Gastroesophageal sphincter (tissue), 4 donors: Measurements from ENCODE around the gene ATM. TPM values are rescaled to one million over a fixed set of nuclear protein-coding genes. Genes with fewer than 3 reads are reported as not detected.
"Not testable (repeated sequence)": the region's sequence is repeated elsewhere in the genome, so short reads cannot be mapped to it uniquely, and the experiment has no call there.

Experiments
- ATAC-seq: fragments of 150-250 bp; one replicate; pipeline ENCODE4 v1.9.1; 2016; ENCODE audit warnings: mild to moderate bottlenecking, moderate library complexity
- H3K27ac ChIP-seq, 4 donors: fragments of 200-600 bp; sonication (generic) in 3 of 4; 1 replicate in 3 of 4; 2 replicates in 1 of 4; pipeline ENCODE4 v1.5.1; 2016 to 2019
- H3K27me3 ChIP-seq: fragments of 200-600 bp; sonication (generic); one replicate; pipeline ENCODE4 v1.5.1; 2019
- H3K36me3 ChIP-seq, 2 donors: fragments of 200-600 bp; sonication (generic); one replicate each; pipeline ENCODE4 v1.5.1; 2019; ENCODE audit warnings: control low read depth in 1 of 2
- H3K4me1 ChIP-seq, 3 donors: fragments of 200-600 bp; sonication (generic); 1 replicate in 2 of 3; 2 replicates in 1 of 3; pipeline ENCODE4 v1.5.1; 2016 to 2019; ENCODE audit warnings: control low read depth in 2 of 3
- H3K4me3 ChIP-seq, 2 donors: fragments of 200-600 bp; sonication (generic); one replicate each; pipeline ENCODE4 v1.5.1; 2019; ENCODE audit warnings: mild to moderate bottlenecking in 1 of 2, moderate library complexity in 1 of 2
- H3K9me3 ChIP-seq, 3 donors: fragments of 200-600 bp; sonication (generic); one replicate each; pipeline ENCODE4 v1.5.1; 2017 to 2019; ENCODE audit warnings: control low read depth in 2 of 3
- EP300 ChIP-seq: sonication (generic); formaldehyde crosslinking; IDR thresholded peaks from one replicate; pipeline ENCODE4 v1.6.1; 2017; ENCODE audit warnings: antibody characterized with exemption, mild to moderate bottlenecking
- POLR2A ChIP-seq, 2 donors: fragments of 450-650 bp; IDR thresholded peaks; one replicate each; pipeline ENCODE4 v1.6.1; 2017; ENCODE audit warnings: antibody characterized with exemption in 2 of 2, mild to moderate bottlenecking in 2 of 2, moderate library complexity in 1 of 2
- POLR2AphosphoS5 ChIP-seq: sonication (generic); formaldehyde crosslinking; IDR thresholded peaks from one replicate; pipeline ENCODE4 v1.6.1; 2017; ENCODE audit warnings: antibody characterized with exemption
- WGBS, 2 donors: methylation state at CpG; one replicate each; pipeline ENCODE4 v1.1.5; 2018; ENCODE audit warnings: low coverage in 1 of 2; 5-methylcytosine and 5-hydroxymethylcytosine counted together
- total RNA-seq, 4 donors: library from RNA; depleted of rRNA; stranded (reverse); fragments of >200 nt; gene quantifications; one replicate each; pipeline ENCODE4 v1.1.0, GENCODE V29; 2016
- TF ChIP-seq, protein P1 (sequence below), 4 experiments: fragments of 200-600 bp in 2 of 4; fragments of 450-650 bp in 2 of 4; sonication (generic) in 1 of 4; IDR thresholded peaks; one replicate each; pipeline ENCODE4 v1.5.1; 2017 to 2019; ENCODE audit warnings: antibody characterized with exemption in 4 of 4, mild to moderate bottlenecking in 2 of 4, moderate library complexity in 2 of 4

ATM gene
- total RNA-seq, 4 donors from 2014 or later = 36.3 to 88.6 (median 50.2) TPM

DNA sequence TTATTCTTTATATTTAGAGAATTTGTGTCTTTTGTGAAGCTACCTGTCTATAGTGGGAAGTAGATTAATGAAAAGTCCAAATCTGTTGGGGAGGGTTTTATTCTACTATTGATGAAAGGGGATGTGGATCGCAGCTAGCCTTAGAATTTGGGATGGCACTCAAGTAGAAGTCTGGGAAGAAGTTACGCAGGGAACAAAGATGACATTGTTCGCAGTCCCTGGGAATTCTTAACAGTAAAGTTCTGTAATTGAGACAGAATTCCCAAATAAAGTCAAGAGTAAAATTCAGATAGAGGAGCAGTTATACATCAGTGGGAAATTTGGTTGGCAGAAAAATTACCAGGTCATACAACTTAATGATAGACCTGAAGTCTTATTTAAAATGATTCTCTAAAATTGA, 64.1 kb downstream of the ATM start:
- TF ChIP-seq EP300 (no peak), POLR2AphosphoS5 (no peak), POLR2A (IDR thresholded peaks at IDR 0.05) (no peak)
- TF ChIP-seq, protein P1, sequence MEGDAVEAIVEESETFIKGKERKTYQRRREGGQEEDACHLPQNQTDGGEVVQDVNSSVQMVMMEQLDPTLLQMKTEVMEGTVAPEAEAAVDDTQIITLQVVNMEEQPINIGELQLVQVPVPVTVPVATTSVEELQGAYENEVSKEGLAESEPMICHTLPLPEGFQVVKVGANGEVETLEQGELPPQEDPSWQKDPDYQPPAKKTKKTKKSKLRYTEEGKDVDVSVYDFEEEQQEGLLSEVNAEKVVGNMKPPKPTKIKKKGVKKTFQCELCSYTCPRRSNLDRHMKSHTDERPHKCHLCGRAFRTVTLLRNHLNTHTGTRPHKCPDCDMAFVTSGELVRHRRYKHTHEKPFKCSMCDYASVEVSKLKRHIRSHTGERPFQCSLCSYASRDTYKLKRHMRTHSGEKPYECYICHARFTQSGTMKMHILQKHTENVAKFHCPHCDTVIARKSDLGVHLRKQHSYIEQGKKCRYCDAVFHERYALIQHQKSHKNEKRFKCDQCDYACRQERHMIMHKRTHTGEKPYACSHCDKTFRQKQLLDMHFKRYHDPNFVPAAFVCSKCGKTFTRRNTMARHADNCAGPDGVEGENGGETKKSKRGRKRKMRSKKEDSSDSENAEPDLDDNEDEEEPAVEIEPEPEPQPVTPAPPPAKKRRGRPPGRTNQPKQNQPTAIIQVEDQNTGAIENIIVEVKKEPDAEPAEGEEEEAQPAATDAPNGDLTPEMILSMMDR (IDR thresholded peaks at IDR 0.05) = no peak
- no peak for ATAC-seq
- H3K4me3 ChIP-seq = no peak overlapping the region
- WGBS, 2 donors = 93 to 94% methylated on average over 2 of the region's 3 CpGs
- no peaks in the 10 kb centered on the region for H3K27me3 ChIP-seq
- no peaks in the 10 kb centered on the region for H3K4me1 ChIP-seq
- no peak overlapping the region for H3K27ac ChIP-seq
- peaks cover 7 to 92% of the 10 kb centered on the region in 2 donors for H3K36me3 ChIP-seq
- H3K9me3 ChIP-seq = no peaks in the 10 kb centered on the region

DNA sequence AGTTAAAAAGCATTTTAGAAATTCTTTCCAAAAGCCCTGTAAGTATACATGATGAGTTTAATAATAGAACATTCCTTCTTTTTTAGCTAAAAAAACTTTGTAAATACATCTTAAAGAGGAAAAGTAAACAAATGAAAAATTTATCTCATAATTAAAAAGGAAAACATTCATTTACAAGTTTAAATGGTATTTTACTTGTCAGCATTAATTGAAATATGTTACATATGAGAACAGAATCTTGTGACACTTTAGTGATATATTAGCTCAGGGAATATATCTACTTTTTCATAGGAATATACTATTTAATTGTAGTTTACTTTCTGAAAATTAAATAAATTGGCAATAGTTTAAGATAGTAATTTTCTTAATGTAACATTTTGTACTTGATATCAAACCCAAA, 66.2 kb downstream of the ATM start:
- ATAC-seq, H3K4me1 ChIP-seq, H3K9me3 ChIP-seq, H3K4me3 ChIP-seq, H3K27ac ChIP-seq, H3K27me3 ChIP-seq: not testable (repeated sequence)
- H3K36me3 ChIP-seq = peaks cover 4 to 87% of the 10 kb centered on the region in 2 donors

DNA sequence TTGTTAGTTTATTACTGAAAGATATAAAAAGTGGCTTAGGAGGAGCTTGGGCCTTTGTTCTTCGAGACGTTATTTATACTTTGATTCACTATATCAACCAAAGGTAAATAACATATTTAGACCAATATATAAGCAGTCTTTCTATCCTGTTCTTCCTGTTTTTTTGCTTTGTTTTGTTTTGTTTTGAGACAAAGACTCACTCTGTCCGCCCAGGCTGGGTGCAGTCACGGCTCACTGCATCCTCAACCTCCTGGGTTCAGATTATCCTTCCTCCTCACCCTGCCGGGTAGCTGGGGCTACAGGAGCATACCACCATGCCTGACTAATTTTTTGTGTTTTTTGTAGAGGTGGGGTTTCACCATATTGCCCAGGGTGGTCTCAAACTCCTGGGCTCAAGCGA, 66.8 kb downstream of the ATM start:
- no peaks in the 10 kb centered on the region for H3K4me1 ChIP-seq
- peaks cover 4 to 86% of the 10 kb centered on the region in 2 donors for H3K36me3 ChIP-seq
- no peak overlapping the region for H3K4me3 ChIP-seq
- no peak for ATAC-seq
- H3K27me3 ChIP-seq = no peaks in the 10 kb centered on the region
- TF ChIP-seq, protein P1 (IDR thresholded peaks at IDR 0.05) = no peak
- TF ChIP-seq POLR2A (IDR thresholded peaks at IDR 0.05) = no peak
- no peak for TF ChIP-seq EP300
- TF ChIP-seq POLR2AphosphoS5 = no peak
- no peak overlapping the region for H3K27ac ChIP-seq
- 87 to 90% methylated on average over 5 to 6 of the region's 6 CpGs for WGBS, 2 donors
- no peaks in the 10 kb centered on the region for H3K9me3 ChIP-seq

DNA sequence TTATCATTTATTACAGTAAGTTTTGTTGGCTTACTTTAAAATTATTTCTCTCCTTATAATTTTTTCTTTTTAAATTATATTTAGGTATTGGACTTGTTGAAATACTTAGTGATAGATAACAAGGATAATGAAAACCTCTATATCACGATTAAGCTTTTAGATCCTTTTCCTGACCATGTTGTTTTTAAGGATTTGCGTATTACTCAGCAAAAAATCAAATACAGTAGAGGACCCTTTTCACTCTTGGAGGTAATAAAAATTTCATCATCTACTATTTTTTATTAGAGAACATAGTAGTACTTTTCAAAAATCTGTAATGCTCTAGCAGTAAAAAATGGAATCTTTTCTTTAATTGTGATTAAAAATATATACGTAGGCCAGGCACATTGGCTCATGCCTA, 70.4 kb downstream of the ATM start:
- Histone ChIP-seq H3K4me3 (no peak overlapping the region), H3K27me3 (no peaks in the 10 kb centered on the region), H3K36me3 (peaks cover 4 to 86% of the 10 kb centered on the region in 2 donors), H3K9me3 (no peaks in the 10 kb centered on the region), H3K27ac (no peak overlapping the region), H3K4me1 (no peaks in the 10 kb centered on the region)
- 93 to 100% methylated on average over 3 of the region's 3 CpGs for WGBS, 2 donors
- ATAC-seq = no peak
- no peak for TF ChIP-seq EP300
- TF ChIP-seq POLR2AphosphoS5 = no peak
- no peak for TF ChIP-seq POLR2A (IDR thresholded peaks at IDR 0.05)
- TF ChIP-seq, protein P1 (IDR thresholded peaks at IDR 0.05) = no peak

DNA sequence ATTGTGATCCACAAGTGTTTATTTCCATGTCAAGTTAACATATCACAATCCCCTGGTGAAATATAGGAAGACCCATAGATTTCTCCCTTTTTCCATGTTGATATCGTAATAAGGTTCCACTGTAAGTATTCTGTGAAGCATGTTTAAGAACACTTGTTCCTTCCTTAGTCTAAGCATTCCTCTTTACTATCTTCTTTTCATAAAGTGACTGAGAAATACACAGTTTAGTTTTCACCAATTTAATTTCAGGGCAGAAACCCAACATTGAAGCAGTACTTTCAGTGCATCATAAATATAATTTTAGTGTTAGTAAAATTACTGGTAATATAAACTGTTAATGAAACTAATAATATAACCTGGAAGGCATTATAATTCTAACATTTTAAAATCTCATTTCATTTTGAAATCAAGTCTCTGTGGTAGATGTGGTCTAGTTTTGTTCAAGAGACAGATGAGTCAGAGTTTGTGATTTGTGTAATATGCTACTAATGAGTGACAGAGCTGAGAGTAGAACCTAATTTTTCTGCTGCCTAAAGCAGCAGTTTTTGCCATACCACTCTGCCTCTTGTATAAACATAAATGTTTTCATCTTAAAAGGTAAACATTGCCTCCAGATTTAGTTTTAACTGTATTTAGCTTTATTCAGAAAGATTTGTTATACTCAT, 79.4 kb downstream of the ATM start:
- no peaks in the 10 kb centered on the region for H3K4me1 ChIP-seq
- WGBS, 2 donors = 100% methylated on average over 1 of the region's 1 CpG
- no peak for TF ChIP-seq EP300
- no peak for TF ChIP-seq POLR2AphosphoS5
- TF ChIP-seq, protein P1 (IDR thresholded peaks at IDR 0.05) = no peak
- no peak for TF ChIP-seq POLR2A (IDR thresholded peaks at IDR 0.05)
- H3K9me3 ChIP-seq = no peaks in the 10 kb centered on the region
- no peak overlapping the region for H3K27ac ChIP-seq
- peaks cover 2 to 91% of the 10 kb centered on the region in 2 donors for H3K36me3 ChIP-seq
- H3K4me3 ChIP-seq = no peak overlapping the region
- H3K27me3 ChIP-seq = no peaks in the 10 kb centered on the region
- ATAC-seq = no peak
